ENCODE measurements around the gene GRAMD4. TPM values are rescaled to one million over a fixed set of nuclear protein-coding genes. Genes with fewer than 3 reads are reported as not detected.

Gene GRAMD4
- polyA plus RNA-seq, 1 of the 3 experiments (the other 2 are of a cell fraction): 15.5 TPM

GRCh38 chr22:46625843-46626349 is 5.7 kb downstream of the GRAMD4 start (continued):
- TF ChIP-seq USF1 (IDR thresholded peaks at IDR 0.05; ENCODE audit: borderline replicate concordance, low read depth) (no peak), POLR2AphosphoS5 (IDR thresholded peaks at IDR 0.05; ENCODE audit: low read depth, low read length) (no peak)

- Histone ChIP-seq H3K4me3 (ENCODE audit: low read depth in 2 of 2, low read length in 1 of 2) (no peak overlapping the region), H3K4me1 (ENCODE audit: control insufficient read depth in 1 of 2, insufficient read depth in 2 of 2, low read depth in 1 of 2, low read length in 1 of 2) (peaks cover 0 to 11% of the 10 kb centered on the region in 2 experiments; a peak in 1 of 4 replicates), H3K27ac (ENCODE audit: low read depth in 2 of 2, low read length in 1 of 2) (no peak overlapping the region), H3K4me2 (no peak overlapping the region), H2AFZ (ENCODE audit: low read depth) (no peak overlapping the region), H3K9me2 (no peaks in the 10 kb centered on the region), H3F3A (replicated peaks; ENCODE audit: insufficient read depth) (no peaks in the 10 kb centered on the region), H3K79me2 (ENCODE audit: insufficient read depth) (no peaks in the 10 kb centered on the region), H3K9me3 (no peaks in the 10 kb centered on the region), H4K20me1 (ENCODE audit: insufficient read depth) (no peaks in the 10 kb centered on the region), H3K36me3 (replicated peaks in 1 of 2; ENCODE audit: control insufficient read depth in 1 of 2, insufficient read depth in 2 of 2, low read length in 1 of 2) (no peaks in the 10 kb centered on the region), H3K9ac (no peak overlapping the region), H3K27me3 (ENCODE audit: insufficient read depth) (no peaks in the 10 kb centered on the region)
- WGBS (ENCODE audit: low lambda C conversion rate): 92% methylated on average over 15 of the region's 23 CpGs
- no peak for DNase-seq
- ChIA-PET CTCF (interaction anchor here (0.7 to 1.6 kb wide), 2 partner anchors 34 to 63 kb away, joined by 3 to 4 read pairs; no protein-coding TSS in a partner anchor), POLR2A (no interaction called here)
- TF ChIP-seq FOXJ3 (CRISPR knock-in tag; IDR thresholded peaks at IDR 0.05): no peak
- TF ChIP-seq NRF1 (IDR thresholded peaks at IDR 0.05; ENCODE audit: low read depth, low read length): no peak
- TF ChIP-seq REST (IDR thresholded peaks at IDR 0.05; ENCODE audit: low read depth, low read length): no peak
- no peak for TF ChIP-seq MEF2A (IDR thresholded peaks at IDR 0.05; ENCODE audit: borderline replicate concordance, low read depth)
- TF ChIP-seq NFIC (IDR thresholded peaks at IDR 0.05; ENCODE audit: borderline replicate concordance): no peak
- TF ChIP-seq FOXM1 (IDR thresholded peaks at IDR 0.05; ENCODE audit: low read depth): no peak
- TF ChIP-seq RXRA (IDR thresholded peaks at IDR 0.05; ENCODE audit: borderline replicate concordance, low read depth): no peak
- no peak for TF ChIP-seq USF1 (IDR thresholded peaks at IDR 0.05; ENCODE audit: borderline replicate concordance, low read depth)
- no peak for TF ChIP-seq CHD2 (IDR thresholded peaks at IDR 0.05; ENCODE audit: low read length, partially characterized antibody)
- TF ChIP-seq POLR2AphosphoS5 (IDR thresholded peaks at IDR 0.05; ENCODE audit: low read depth, low read length): no peak
- TF ChIP-seq TEAD4 (IDR thresholded peaks at IDR 0.05; ENCODE audit: borderline replicate concordance, insufficient read depth): no peak
- no peak for TF ChIP-seq EZH2phosphoT487 (IDR thresholded peaks at IDR 0.05; ENCODE audit: borderline replicate concordance, low read depth)
- TF ChIP-seq TCF12 (IDR thresholded peaks at IDR 0.05): no peak
- no peak for TF ChIP-seq SIN3A (IDR thresholded peaks at IDR 0.05; ENCODE audit: borderline replicate concordance, low read depth, low read length)
These were observed 6.2 kb downstream of the GRAMD4 start for GRCh38 chr22:46626356-46626755.

All from SK-N-SH (cell line).